SK-N-SH treated with all-trans-retinoic acid at 6 μM for 48 hours (cell line): ENCODE data around the gene CCAR1.
"Not testable (repeated sequence)": the region's sequence is repeated elsewhere in the genome, so short reads cannot be mapped to it uniquely, and the experiment has no call there.

Experiments used
- ATAC-seq: fragments of 200-7000 bp; cut with Tn5 transposase; 3 replicates; pipeline ENCODE4 v1.9.1; 2020; ENCODE audit warnings: mild to moderate bottlenecking, moderate library complexity
- ARNTL ChIP-seq: fragments of 450-650 bp; formaldehyde crosslinking; IDR thresholded peaks from 2 replicates; pipeline ENCODE4 v1.5.0; 2020; ENCODE audit warnings: low read depth, mild to moderate bottlenecking, moderate library complexity, borderline replicate concordance
- BACH2 ChIP-seq: fragments of 250-450 bp; sonication (Bioruptor Pico); IDR thresholded peaks from 2 replicates; pipeline ENCODE4 v1.9.0; 2021; ENCODE audit warnings: mild to moderate bottlenecking, borderline replicate concordance
- CSDC2 ChIP-seq: fragments of 250-450 bp; sonication (Bioruptor Pico); IDR thresholded peaks from 2 replicates; pipeline ENCODE4 v1.5.0; 2020; ENCODE audit warnings: mild to moderate bottlenecking, moderate library complexity
- ESRRG ChIP-seq: fragments of 250-450 bp; sonication (Bioruptor Pico); IDR thresholded peaks from 2 replicates; pipeline ENCODE4 v1.6.1; 2021; ENCODE audit warnings: mild to moderate bottlenecking
- GLIS3 ChIP-seq: fragments of 250-450 bp; sonication (Bioruptor Pico); IDR thresholded peaks from 2 replicates; pipeline ENCODE4 v1.5.0; 2020; ENCODE audit warnings: mild to moderate bottlenecking, moderate library complexity
- ISL1 ChIP-seq: fragments of 250-450 bp; sonication (Bioruptor Pico); IDR thresholded peaks from 2 replicates; pipeline ENCODE4 v2.1.2; 2022; ENCODE audit warnings: mild to moderate bottlenecking, moderate library complexity
- OSR1 ChIP-seq: fragments of 250-450 bp; sonication (Bioruptor Pico); IDR thresholded peaks from 2 replicates; pipeline ENCODE4 v1.8.0; 2022; ENCODE audit warnings: moderate library complexity, mild to moderate bottlenecking, inconsistent platforms
- PATZ1 ChIP-seq: fragments of 250-450 bp; sonication (Bioruptor Pico); IDR thresholded peaks from 2 replicates; pipeline ENCODE4 v1.8.0; 2020; ENCODE audit warnings: mild to moderate bottlenecking, moderate library complexity, borderline replicate concordance
- PPARA ChIP-seq: fragments of 250-450 bp; sonication (Bioruptor Pico); IDR thresholded peaks from 2 replicates; pipeline ENCODE4 v1.5.0; 2020; ENCODE audit warnings: mild to moderate bottlenecking, borderline replicate concordance
- RARB ChIP-seq: fragments of 250-450 bp; sonication (Bioruptor Pico); IDR thresholded peaks from 2 replicates; pipeline ENCODE4 v1.8.0; 2021; ENCODE audit warnings: mild to moderate bottlenecking, moderate library complexity
- SNAI2 ChIP-seq: fragments of 250-450 bp; sonication (Bioruptor Pico); IDR thresholded peaks from 2 replicates; pipeline ENCODE4 v1.5.0; 2020; ENCODE audit warnings: mild to moderate bottlenecking, moderate library complexity
- TCF4 ChIP-seq: fragments of 250-450 bp; sonication (Bioruptor Pico); IDR thresholded peaks from 2 replicates; pipeline ENCODE4 v1.8.0; 2021; ENCODE audit warnings: mild to moderate bottlenecking, moderate library complexity, borderline replicate concordance
- ZFP3 ChIP-seq: fragments of 250-450 bp; sonication (Bioruptor Pico); IDR thresholded peaks from 2 replicates; pipeline ENCODE4 v1.5.0; 2020; ENCODE audit warnings: mild to moderate bottlenecking, moderate library complexity
- ZFP30 ChIP-seq: fragments of 450-650 bp; formaldehyde crosslinking; IDR thresholded peaks from 2 replicates; pipeline ENCODE4 v1.5.0; 2022; ENCODE audit warnings: mild to moderate bottlenecking, moderate library complexity
- ZNF565 ChIP-seq: fragments of 450-650 bp; formaldehyde crosslinking; conservative IDR thresholded peaks from 2 replicates; pipeline ENCODE4 v1.5.0; 2020; ENCODE audit warnings: low read depth, mild to moderate bottlenecking, moderate library complexity
- ZNF70 ChIP-seq: fragments of 450-650 bp; formaldehyde crosslinking; IDR thresholded peaks from 2 replicates; pipeline ENCODE4 v1.5.0; 2020; ENCODE audit warnings: mild to moderate bottlenecking, moderate library complexity
- ZNF8 ChIP-seq: fragments of 450-650 bp; formaldehyde crosslinking; IDR thresholded peaks from 2 replicates; pipeline ENCODE4 v1.5.0; 2020; ENCODE audit warnings: mild to moderate bottlenecking, moderate library complexity
- TF ChIP-seq, protein P1 (sequence below): fragments of 250-450 bp; sonication (Bioruptor Pico); IDR thresholded peaks from 2 replicates; pipeline ENCODE4 v1.5.1; 2020; ENCODE audit warnings: low read depth, mild to moderate bottlenecking, moderate library complexity
- TF ChIP-seq, protein P2 (sequence below): fragments of 250-450 bp; sonication (Bioruptor Pico); IDR thresholded peaks from 2 replicates; pipeline ENCODE4 v1.8.0; 2021; ENCODE audit warnings: low read depth, mild to moderate bottlenecking, moderate library complexity, borderline replicate concordance
- TF ChIP-seq, protein P3 (sequence below): fragments of 250-450 bp; sonication (Bioruptor Pico); IDR thresholded peaks from 2 replicates; pipeline ENCODE4 v1.5.0; 2020; ENCODE audit warnings: mild to moderate bottlenecking, moderate library complexity

Gene CCAR1

DNA sequence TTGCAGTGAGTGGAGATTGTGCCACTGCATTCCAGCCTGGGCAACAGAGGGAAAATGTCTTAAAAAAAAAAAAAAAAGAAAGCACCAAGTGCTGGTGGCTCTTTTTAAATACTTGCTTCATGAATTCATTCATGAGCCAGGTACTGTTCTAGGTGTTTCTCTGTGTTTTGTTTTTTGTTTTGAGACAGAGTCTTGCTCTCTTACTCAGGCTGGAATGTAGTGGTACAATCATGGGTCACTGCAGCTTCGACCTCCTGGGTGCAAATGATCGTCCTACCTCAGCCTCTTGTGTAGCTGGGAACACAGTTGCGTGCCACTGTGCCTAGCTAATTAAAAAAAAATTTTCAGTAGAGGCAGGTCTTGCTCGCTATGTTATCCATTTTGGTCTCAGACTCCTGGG is 111.6 kb downstream of the CCAR1 start:
- TF ChIP-seq ARNTL (CRISPR knock-in tag) = no peak
- no peak for TF ChIP-seq BACH2
- TF ChIP-seq, protein P1, sequence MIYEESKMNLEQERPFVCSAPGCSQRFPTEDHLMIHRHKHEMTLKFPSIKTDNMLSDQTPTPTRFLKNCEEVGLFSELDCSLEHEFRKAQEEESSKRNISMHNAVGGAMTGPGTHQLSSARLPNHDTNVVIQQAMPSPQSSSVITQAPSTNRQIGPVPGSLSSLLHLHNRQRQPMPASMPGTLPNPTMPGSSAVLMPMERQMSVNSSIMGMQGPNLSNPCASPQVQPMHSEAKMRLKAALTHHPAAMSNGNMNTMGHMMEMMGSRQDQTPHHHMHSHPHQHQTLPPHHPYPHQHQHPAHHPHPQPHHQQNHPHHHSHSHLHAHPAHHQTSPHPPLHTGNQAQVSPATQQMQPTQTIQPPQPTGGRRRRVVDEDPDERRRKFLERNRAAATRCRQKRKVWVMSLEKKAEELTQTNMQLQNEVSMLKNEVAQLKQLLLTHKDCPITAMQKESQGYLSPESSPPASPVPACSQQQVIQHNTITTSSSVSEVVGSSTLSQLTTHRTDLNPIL = no peak
- TF ChIP-seq TCF4 (CRISPR knock-in tag) = no peak
- no peak for TF ChIP-seq ZFP30 (CRISPR knock-in tag)
- no peak for TF ChIP-seq ZNF70
- TF ChIP-seq ESRRG (CRISPR knock-in tag) = no peak
- TF ChIP-seq RARB = no peak
- no peak for TF ChIP-seq GLIS3 (CRISPR knock-in tag)
- TF ChIP-seq ISL1 = no peak
- TF ChIP-seq, protein P2, sequence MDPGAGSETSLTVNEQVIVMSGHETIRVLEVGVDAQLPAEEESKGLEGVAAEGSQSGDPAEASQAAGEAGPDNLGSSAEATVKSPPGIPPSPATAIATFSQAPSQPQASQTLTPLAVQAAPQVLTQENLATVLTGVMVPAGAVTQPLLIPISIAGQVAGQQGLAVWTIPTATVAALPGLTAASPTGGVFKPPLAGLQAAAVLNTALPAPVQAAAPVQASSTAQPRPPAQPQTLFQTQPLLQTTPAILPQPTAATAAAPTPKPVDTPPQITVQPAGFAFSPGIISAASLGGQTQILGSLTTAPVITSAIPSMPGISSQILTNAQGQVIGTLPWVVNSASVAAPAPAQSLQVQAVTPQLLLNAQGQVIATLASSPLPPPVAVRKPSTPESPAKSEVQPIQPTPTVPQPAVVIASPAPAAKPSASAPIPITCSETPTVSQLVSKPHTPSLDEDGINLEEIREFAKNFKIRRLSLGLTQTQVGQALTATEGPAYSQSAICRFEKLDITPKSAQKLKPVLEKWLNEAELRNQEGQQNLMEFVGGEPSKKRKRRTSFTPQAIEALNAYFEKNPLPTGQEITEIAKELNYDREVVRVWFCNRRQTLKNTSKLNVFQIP (CRISPR knock-in tag) = no peak
- TF ChIP-seq ZFP3 (CRISPR knock-in tag) = no peak
- TF ChIP-seq ZNF565 = no peak
- TF ChIP-seq, protein P3, sequence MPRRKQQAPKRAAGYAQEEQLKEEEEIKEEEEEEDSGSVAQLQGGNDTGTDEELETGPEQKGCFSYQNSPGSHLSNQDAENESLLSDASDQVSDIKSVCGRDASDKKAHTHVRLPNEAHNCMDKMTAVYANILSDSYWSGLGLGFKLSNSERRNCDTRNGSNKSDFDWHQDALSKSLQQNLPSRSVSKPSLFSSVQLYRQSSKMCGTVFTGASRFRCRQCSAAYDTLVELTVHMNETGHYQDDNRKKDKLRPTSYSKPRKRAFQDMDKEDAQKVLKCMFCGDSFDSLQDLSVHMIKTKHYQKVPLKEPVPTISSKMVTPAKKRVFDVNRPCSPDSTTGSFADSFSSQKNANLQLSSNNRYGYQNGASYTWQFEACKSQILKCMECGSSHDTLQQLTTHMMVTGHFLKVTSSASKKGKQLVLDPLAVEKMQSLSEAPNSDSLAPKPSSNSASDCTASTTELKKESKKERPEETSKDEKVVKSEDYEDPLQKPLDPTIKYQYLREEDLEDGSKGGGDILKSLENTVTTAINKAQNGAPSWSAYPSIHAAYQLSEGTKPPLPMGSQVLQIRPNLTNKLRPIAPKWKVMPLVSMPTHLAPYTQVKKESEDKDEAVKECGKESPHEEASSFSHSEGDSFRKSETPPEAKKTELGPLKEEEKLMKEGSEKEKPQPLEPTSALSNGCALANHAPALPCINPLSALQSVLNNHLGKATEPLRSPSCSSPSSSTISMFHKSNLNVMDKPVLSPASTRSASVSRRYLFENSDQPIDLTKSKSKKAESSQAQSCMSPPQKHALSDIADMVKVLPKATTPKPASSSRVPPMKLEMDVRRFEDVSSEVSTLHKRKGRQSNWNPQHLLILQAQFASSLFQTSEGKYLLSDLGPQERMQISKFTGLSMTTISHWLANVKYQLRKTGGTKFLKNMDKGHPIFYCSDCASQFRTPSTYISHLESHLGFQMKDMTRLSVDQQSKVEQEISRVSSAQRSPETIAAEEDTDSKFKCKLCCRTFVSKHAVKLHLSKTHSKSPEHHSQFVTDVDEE (CRISPR knock-in tag) = no peak
- no peak for TF ChIP-seq PATZ1 (CRISPR knock-in tag)
- no peak for ATAC-seq

DNA sequence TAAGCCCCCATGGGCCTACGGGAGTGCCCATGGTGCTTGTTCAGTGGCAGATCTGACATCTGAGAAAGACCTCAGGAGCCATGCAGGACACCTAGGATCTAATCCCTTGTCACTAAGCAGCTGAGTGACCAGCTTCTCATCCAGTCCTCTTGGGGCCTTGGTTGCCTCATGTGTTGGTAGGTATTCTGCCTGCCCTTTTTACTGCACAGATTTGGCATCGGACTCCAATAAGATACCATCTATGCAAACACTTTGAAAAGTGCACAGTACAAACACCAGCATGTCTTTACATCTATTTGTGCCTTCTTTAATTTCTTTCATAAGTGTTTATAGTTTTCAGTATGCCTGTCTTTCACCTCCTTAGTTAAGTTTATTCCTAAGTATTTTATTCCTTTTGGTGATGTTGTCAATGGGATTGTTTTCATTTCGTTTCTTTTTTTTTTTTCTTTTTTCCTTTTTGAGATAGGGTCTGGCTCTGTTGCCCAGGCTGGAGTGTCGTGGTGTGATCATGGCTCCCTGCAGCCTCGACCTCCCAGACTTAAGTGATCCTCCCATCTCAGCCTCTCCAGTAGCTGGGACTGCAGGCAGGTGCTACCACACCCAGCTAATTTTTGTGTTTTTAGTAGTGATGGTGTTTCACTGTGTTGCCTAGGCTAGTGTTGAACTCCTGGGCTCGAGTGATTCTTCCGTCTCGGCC is 116.7 kb downstream of the CCAR1 start:
- ATAC-seq = no peak
- TF ChIP-seq PPARA (CRISPR knock-in tag) (no peak), ZFP3 (CRISPR knock-in tag) (no peak), ZNF70 (no peak), ZFP30 (CRISPR knock-in tag) (no peak), OSR1 (CRISPR knock-in tag) (no peak), ZNF565 (no peak), SNAI2 (CRISPR knock-in tag) (no peak), ZNF8 (CRISPR knock-in tag) (no peak), ESRRG (CRISPR knock-in tag) (no peak), ISL1 (no peak), ARNTL (CRISPR knock-in tag) (no peak), CSDC2 (CRISPR knock-in tag) (no peak), PATZ1 (CRISPR knock-in tag) (no peak), BACH2 (no peak)
- TF ChIP-seq, protein P3 (CRISPR knock-in tag) = no peak
- TF ChIP-seq, all 23 proteins: peak for 0

- not testable (repeated sequence) for ATAC-seq
Measured at GRCh38 chr10:68840650-68841049, 119.6 kb downstream of the CCAR1 start.
